PC-3 (cell line): ENCODE results near the gene GPC3. TPM values are rescaled to one million over a fixed set of nuclear protein-coding genes. Genes with fewer than 3 reads are reported as not detected.

Experiments used
- ATAC-seq: fragments of 200-7000 bp; cut with Tn5 transposase; 2 replicates; pipeline ENCODE4 v1.9.1; 2020; ENCODE audit warnings: mild to moderate bottlenecking, moderate library complexity
- BruUV-seq: library from RNA; stranded (reverse); fragments of 400-500 nt; replicated peaks from 2 replicates; lab custom pipeline; 2021; lab: Mats Ljungman, UMichigan
- CTCF ChIA-PET: fragments of 300-600 bp; sonication (Branson Sonifier 250); formaldehyde crosslinking; loops from one replicate; lab custom pipeline; 2022; ENCODE audit warnings: antibody characterized with exemption; lab: Charles Lee
- POLR2A ChIA-PET: fragments of 300-600 bp; sonication (Branson Sonifier 250); formaldehyde crosslinking; loops from one replicate; lab custom pipeline; 2022; ENCODE audit warnings: antibody characterized with exemption; ENCODE audit not compliant: unreplicated experiment; lab: Charles Lee
- DNase-seq: peaks from one replicate; pipeline ENCODE4 v3.0.0-alpha.2; 2015
- H2AFZ ChIP-seq: fragments of 300-600 bp; sonication (generic); 2 replicates; pipeline ENCODE4 v1.6.0; 2016; ENCODE audit warnings: antibody characterized with exemption, low read length
- H3F3A ChIP-seq: fragments of 300-600 bp; sonication (generic); one replicate; pipeline ENCODE4 v1.6.0; 2017; ENCODE audit warnings: antibody characterized with exemption, low read length, control low read depth, mild to moderate bottlenecking; ENCODE audit not compliant: unreplicated experiment
- H3K27ac ChIP-seq: fragments of 300-600 bp; sonication (generic); 2 replicates; pipeline ENCODE4 v1.5.1; 2016; ENCODE audit warnings: mild to moderate bottlenecking, low read length
- H3K27me3 ChIP-seq: fragments of 300-600 bp; sonication (generic); 2 replicates; pipeline ENCODE4 v1.6.1; 2016; ENCODE audit warnings: low read length, mixed read lengths
- H3K36me3 ChIP-seq: fragments of 300-600 bp; sonication (generic); 2 replicates; pipeline ENCODE4 v1.6.1; 2016; ENCODE audit warnings: low read depth, mixed run types, low read length, mixed read lengths
- H3K4me1 ChIP-seq: fragments of 300-600 bp; sonication (generic); 2 replicates; pipeline ENCODE4 v1.5.1; 2016; ENCODE audit warnings: low read length; ENCODE audit not compliant: insufficient read depth
- H3K4me2 ChIP-seq: fragments of 300-600 bp; sonication (generic); 2 replicates; pipeline ENCODE4 v1.6.0; 2016; ENCODE audit warnings: low read length
- H3K4me3 ChIP-seq: fragments of 300-600 bp; sonication (generic); 2 replicates; pipeline ENCODE4 v1.5.1; 2016; ENCODE audit warnings: mild to moderate bottlenecking, low read length, mixed read lengths
- H3K79me2 ChIP-seq: fragments of 300-600 bp; sonication (generic); 2 replicates; pipeline ENCODE4 v1.6.1; 2017; ENCODE audit warnings: low read length, mixed read lengths
- H3K9ac ChIP-seq: fragments of 300-600 bp; sonication (generic); 2 replicates; pipeline ENCODE4 v1.6.0; 2016; ENCODE audit warnings: mild to moderate bottlenecking, low read length
- H3K9me2 ChIP-seq: fragments of 300-600 bp; sonication (generic); replicated peaks from 2 replicates; pipeline ENCODE4 v1.6.1; 2016; ENCODE audit warnings: mixed run types, low read length, mixed read lengths
- H3K9me3 ChIP-seq: fragments of 300-600 bp; sonication (generic); 2 replicates; pipeline ENCODE4 v1.6.1; 2016; ENCODE audit warnings: low read length, mixed read lengths
- H4K20me1 ChIP-seq: fragments of 300-600 bp; sonication (generic); 2 replicates; pipeline ENCODE4 v1.6.1; 2016; ENCODE audit warnings: low read length, mixed read lengths
- CTCF ChIP-seq: fragments of 300-600 bp; sonication (generic); conservative IDR thresholded peaks from 2 replicates; pipeline ENCODE4 v1.5.1; 2017; ENCODE audit warnings: antibody characterized with exemption, low read depth, mild to moderate bottlenecking, low read length
- EZH2 ChIP-seq: fragments of 300-600 bp; sonication (generic); IDR thresholded peaks from one replicate; pipeline ENCODE4 v1.6.1; 2017; ENCODE audit warnings: antibody characterized with exemption, mild to moderate bottlenecking, low read length; ENCODE audit not compliant: unreplicated experiment
- EZH2phosphoT487 ChIP-seq: fragments of 300-600 bp; sonication (generic); IDR thresholded peaks from 2 replicates; pipeline ENCODE4 v1.6.1; 2018; ENCODE audit warnings: mild to moderate bottlenecking, antibody characterized with exemption, low read length, borderline replicate concordance
- intact Hi-C: fragments of 100-400 bp; cut with micrococcal nuclease; formaldehyde crosslinking; loops from 2 replicates; pipeline ENCODE4 v1.9.0; 2023
- total RNA-seq: library from RNA; depleted of rRNA; stranded (reverse); fragments of >200 nt; gene quantifications from 2 replicates; pipeline ENCODE4 v1.2.3, GENCODE V29; 2014

The GPC3 gene
- total RNA-seq, 1 experiment from 2014 or later = not detected

- Histone ChIP-seq H3K36me3 (no peaks in the 10 kb centered on the region), H3K4me2 (no peak overlapping the region), H3K27ac (no peak overlapping the region), H3K79me2 (no peaks in the 10 kb centered on the region), H3K9ac (no peak overlapping the region), H3K9me2 (no peaks in the 10 kb centered on the region), H3F3A (no peaks in the 10 kb centered on the region), H2AFZ (no peak overlapping the region), H3K4me3 (no peak overlapping the region), H3K9me3 (no peaks in the 10 kb centered on the region), H4K20me1 (no peaks in the 10 kb centered on the region), H3K4me1 (no peaks in the 10 kb centered on the region), H3K27me3 (peaks cover 40% of the 10 kb centered on the region)
- POLR2A ChIA-PET = no interaction called here
- ATAC-seq (no peak), DNase-seq (no peak)
- BruUV-seq = no TSS peak
- CTCF ChIA-PET = no interaction called here
- intact Hi-C loops = no loop called here
- TF ChIP-seq EZH2phosphoT487 (no peak), EZH2 (no peak), CTCF (no peak)
Measured at GRCh38 chrX:133909888-133910287, 75.5 kb downstream of the GPC3 start.

GRCh38 chrX:133908223-133908955 is 77.0 kb downstream of the GPC3 start:
- ATAC-seq = no peak
- Histone ChIP-seq H3K36me3 (no peaks in the 10 kb centered on the region), H2AFZ (no peak overlapping the region), H3K4me1 (no peaks in the 10 kb centered on the region), H3K27me3 (peaks cover 49% of the 10 kb centered on the region), H3F3A (no peaks in the 10 kb centered on the region), H3K79me2 (no peaks in the 10 kb centered on the region), H3K4me2 (no peak overlapping the region), H3K9ac (no peak overlapping the region), H4K20me1 (no peaks in the 10 kb centered on the region), H3K9me2 (no peaks in the 10 kb centered on the region), H3K27ac (no peak overlapping the region), H3K9me3 (no peaks in the 10 kb centered on the region), H3K4me3 (no peak overlapping the region)
- no peak for TF ChIP-seq EZH2
- no peak for TF ChIP-seq EZH2phosphoT487
- TF ChIP-seq CTCF = no peak
- CTCF ChIA-PET = interaction anchor here (0.5 kb wide), 1 partner anchor 1926 kb away, joined by 3 read pairs; no protein-coding TSS in a partner anchor
- no TSS peak for BruUV-seq
- intact Hi-C loops = no loop called here
- no peak for DNase-seq
- POLR2A ChIA-PET = no interaction called here

GRCh38 chrX:133907606-133908005 is 77.8 kb downstream of the GPC3 start:
- no TSS peak for BruUV-seq
- ChIA-PET POLR2A (no interaction called here), CTCF (no interaction called here)
- intact Hi-C loops = no loop called here
- no peak overlapping the region for H3K4me2 ChIP-seq
- H3F3A ChIP-seq = no peaks in the 10 kb centered on the region
- no peak for TF ChIP-seq EZH2phosphoT487
- TF ChIP-seq CTCF = no peak
- TF ChIP-seq EZH2 = no peak
- no peaks in the 10 kb centered on the region for H3K4me1 ChIP-seq
- ATAC-seq (no peak), DNase-seq (no peak)
- no peaks in the 10 kb centered on the region for H3K9me2 ChIP-seq
- no peaks in the 10 kb centered on the region for H4K20me1 ChIP-seq
- H3K4me3 ChIP-seq = no peak overlapping the region
- H3K9ac ChIP-seq = no peak overlapping the region
- no peak overlapping the region for H2AFZ ChIP-seq
- H3K9me3 ChIP-seq = no peaks in the 10 kb centered on the region
- H3K36me3 ChIP-seq = no peaks in the 10 kb centered on the region
- no peak overlapping the region for H3K27ac ChIP-seq
- peaks cover 49% of the 10 kb centered on the region for H3K27me3 ChIP-seq
- H3K79me2 ChIP-seq = no peaks in the 10 kb centered on the region
